HFFc6 (cell line): ENCODE results near the gene DDX5. TPM values are rescaled to one million over a fixed set of nuclear protein-coding genes. Genes with fewer than 3 reads are reported as not detected.

Source experiments
- DNase-seq: peaks from one replicate; pipeline ENCODE4 v3.0.0-alpha.2; 2018
- H3K27ac Mint-ChIP-seq: 2 replicates; pipeline ENCODE4 v1.8.0; 2020; ENCODE audit warnings: mild to moderate bottlenecking, mixed read lengths
- H3K27me3 Mint-ChIP-seq: 2 replicates; pipeline ENCODE4 v1.8.0; 2021; ENCODE audit warnings: mild to moderate bottlenecking, moderate library complexity, mixed read lengths; ENCODE audit not compliant: insufficient read depth
- H3K36me3 Mint-ChIP-seq: 2 replicates; pipeline ENCODE4 v1.8.0; 2021; ENCODE audit warnings: low read depth, mixed read lengths
- H3K4me1 Mint-ChIP-seq: 2 replicates; pipeline ENCODE4 v1.8.0; 2020; ENCODE audit warnings: low read depth, mixed read lengths
- H3K4me3 Mint-ChIP-seq: 2 replicates; pipeline ENCODE4 v1.8.0; 2020; ENCODE audit warnings: mild to moderate bottlenecking, moderate library complexity, mixed read lengths
- H3K9me3 Mint-ChIP-seq: 2 replicates; pipeline ENCODE4 v1.8.0; 2020; ENCODE audit warnings: mild to moderate bottlenecking, mixed read lengths
- CTCF ChIP-seq: fragments of 200-600 bp; sonication (generic); IDR thresholded peaks from 2 replicates; pipeline ENCODE4 v1.5.0; 2021; ENCODE audit warnings: antibody characterized with exemption, mild to moderate bottlenecking
- total RNA-seq, 6 experiments: library from RNA; stranded (reverse); fragmentation: NEBNext Ultra II Directional; extraction: Animal tissue kit (Norgen Biotek cat#: 25700); gene quantifications; 2 replicates in 1 of 6; 3 replicates in 5 of 6; pipeline ENCODE4 v1.2.3, GENCODE V29; 2021

Gene DDX5
- total RNA-seq, 6 experiments from 2014 or later, result 537 to 635 (median 600) TPM

DNA sequence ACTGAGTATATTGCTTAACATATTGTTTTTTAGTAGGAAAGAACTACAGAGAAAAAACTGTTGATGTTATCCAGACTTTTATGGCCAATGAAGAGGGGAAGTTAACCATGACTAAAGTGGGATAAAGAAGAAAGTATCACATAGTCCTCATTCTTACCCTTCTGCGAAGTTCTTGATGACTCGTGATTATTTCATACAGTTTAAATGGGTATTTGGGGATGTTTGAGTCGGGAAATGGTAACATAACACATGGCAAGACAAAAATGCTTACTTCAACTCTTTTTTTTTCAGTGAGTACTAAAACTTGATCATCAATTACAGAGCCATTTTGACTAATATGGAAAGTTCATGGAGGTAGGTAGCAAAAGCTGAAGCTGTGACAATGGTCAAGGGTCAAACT is 14.1 kb downstream of the DDX5 start:
- Mint-ChIP-seq H3K27me3 (peaks cover 15% of the 10 kb centered on the region), H3K27ac (no peak overlapping the region; the same call in 1 of the 2 replicates), H3K36me3 (peaks cover 31% of the 10 kb centered on the region; the same call in 1 of the 2 replicates), H3K9me3 (peaks cover 10% of the 10 kb centered on the region), H3K4me3 (no peak overlapping the region), H3K4me1 (peaks cover 27% of the 10 kb centered on the region)
- no peak for TF ChIP-seq CTCF
- no peak for DNase-seq

GRCh38 chr17:64491034-64491860 is 14.8 kb downstream of the DDX5 start:
- Mint-ChIP-seq H3K27me3 (peaks cover 8% of the 10 kb centered on the region), H3K4me3 (no peak overlapping the region), H3K27ac (no peak overlapping the region; the same call in 1 of the 2 replicates), H3K9me3 (peaks cover 5% of the 10 kb centered on the region; the same call in 1 of the 2 replicates), H3K36me3 (peaks cover 24% of the 10 kb centered on the region; the same call in 1 of the 2 replicates), H3K4me1 (peaks cover 20% of the 10 kb centered on the region)
- peak; percentile 84 for TF ChIP-seq CTCF
- no peak for DNase-seq

DNA sequence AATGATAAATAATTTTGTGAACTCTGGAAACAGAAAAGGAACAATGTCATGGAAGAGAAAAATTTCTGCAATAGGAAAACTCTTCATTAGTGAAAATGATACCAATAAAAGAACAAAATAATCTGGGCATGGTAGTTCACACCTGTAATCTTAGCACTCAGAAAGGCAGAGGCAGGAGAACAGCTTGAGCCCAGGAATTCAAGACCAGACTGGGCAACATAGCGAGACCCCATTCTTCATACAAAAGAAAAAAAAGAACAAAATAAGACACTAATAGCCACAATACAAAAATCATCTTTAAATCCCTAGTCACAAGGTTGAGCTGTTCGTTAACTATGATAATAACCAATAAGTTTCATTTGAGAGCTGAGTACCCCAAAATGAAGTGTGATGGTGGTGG is 17.8 kb downstream of the DDX5 start:
- H3K4me3 Mint-ChIP-seq, result no peak overlapping the region
- peaks cover 7% of the 10 kb centered on the region; the same call in 1 of the 2 replicates for H3K4me1 Mint-ChIP-seq
- no peaks in the 10 kb centered on the region for H3K9me3 Mint-ChIP-seq
- H3K27me3 Mint-ChIP-seq, result no peaks in the 10 kb centered on the region; the same call in 1 of the 2 replicates
- H3K27ac Mint-ChIP-seq, result no peak overlapping the region
- DNase-seq, result no peak
- no peak for TF ChIP-seq CTCF
- peaks cover 22% of the 10 kb centered on the region; the same call in 1 of the 2 replicates for H3K36me3 Mint-ChIP-seq

GRCh38 chr17:64484380-64484779 is 21.7 kb downstream of the DDX5 start:
- H3K4me1 Mint-ChIP-seq, result peaks cover 7% of the 10 kb centered on the region; the same call in 1 of the 2 replicates
- no peak overlapping the region for H3K4me3 Mint-ChIP-seq
- H3K36me3 Mint-ChIP-seq, result peaks cover 16% of the 10 kb centered on the region
- no peaks in the 10 kb centered on the region for H3K9me3 Mint-ChIP-seq
- TF ChIP-seq CTCF, result no peak
- H3K27ac Mint-ChIP-seq, result peak overlapping the region; percentile 40
- H3K27me3 Mint-ChIP-seq, result no peaks in the 10 kb centered on the region; the same call in 1 of the 2 replicates
- no peak for DNase-seq

DNA sequence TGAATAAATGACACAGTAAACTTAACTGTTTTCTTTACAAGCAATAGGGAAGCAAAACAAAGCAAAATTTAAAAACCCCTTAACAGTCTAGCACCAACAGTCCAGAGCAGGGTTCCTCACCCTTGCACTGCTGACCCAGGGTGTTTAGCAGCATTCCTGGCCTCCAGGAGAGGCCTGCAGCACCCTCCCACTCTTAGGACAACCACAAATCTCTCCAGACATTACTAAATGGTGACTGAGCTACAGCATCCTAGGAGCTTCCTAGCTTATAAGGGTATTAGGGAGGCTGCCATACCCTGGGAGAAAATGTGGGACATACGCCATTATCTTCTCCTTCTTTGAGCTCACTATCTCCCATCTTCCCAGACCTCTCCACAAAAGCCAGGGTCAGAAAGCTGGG is 25.1 kb downstream of the DDX5 start:
- no peak for DNase-seq
- Mint-ChIP-seq H3K27me3 (no peaks in the 10 kb centered on the region; the same call in 1 of the 2 replicates), H3K36me3 (peaks cover 13% of the 10 kb centered on the region), H3K27ac (no peak overlapping the region), H3K4me3 (no peak overlapping the region), H3K9me3 (no peaks in the 10 kb centered on the region), H3K4me1 (peaks cover 7% of the 10 kb centered on the region; the same call in 1 of the 2 replicates)
- TF ChIP-seq CTCF, result no peak
